ENCODE measurements around the gene SRC.
A peak's percentile ranks its signal among the peaks of the same experiment; 100 is the strongest.
"Not testable (repeated sequence)": the region's sequence is repeated elsewhere in the genome, so short reads cannot be mapped to it uniquely, and the experiment has no call there.

SRC gene

GRCh38 chr20:37364927-37365272 lies 19.0 kb downstream of the SRC start:
- no peak for DNase-seq

DNA sequence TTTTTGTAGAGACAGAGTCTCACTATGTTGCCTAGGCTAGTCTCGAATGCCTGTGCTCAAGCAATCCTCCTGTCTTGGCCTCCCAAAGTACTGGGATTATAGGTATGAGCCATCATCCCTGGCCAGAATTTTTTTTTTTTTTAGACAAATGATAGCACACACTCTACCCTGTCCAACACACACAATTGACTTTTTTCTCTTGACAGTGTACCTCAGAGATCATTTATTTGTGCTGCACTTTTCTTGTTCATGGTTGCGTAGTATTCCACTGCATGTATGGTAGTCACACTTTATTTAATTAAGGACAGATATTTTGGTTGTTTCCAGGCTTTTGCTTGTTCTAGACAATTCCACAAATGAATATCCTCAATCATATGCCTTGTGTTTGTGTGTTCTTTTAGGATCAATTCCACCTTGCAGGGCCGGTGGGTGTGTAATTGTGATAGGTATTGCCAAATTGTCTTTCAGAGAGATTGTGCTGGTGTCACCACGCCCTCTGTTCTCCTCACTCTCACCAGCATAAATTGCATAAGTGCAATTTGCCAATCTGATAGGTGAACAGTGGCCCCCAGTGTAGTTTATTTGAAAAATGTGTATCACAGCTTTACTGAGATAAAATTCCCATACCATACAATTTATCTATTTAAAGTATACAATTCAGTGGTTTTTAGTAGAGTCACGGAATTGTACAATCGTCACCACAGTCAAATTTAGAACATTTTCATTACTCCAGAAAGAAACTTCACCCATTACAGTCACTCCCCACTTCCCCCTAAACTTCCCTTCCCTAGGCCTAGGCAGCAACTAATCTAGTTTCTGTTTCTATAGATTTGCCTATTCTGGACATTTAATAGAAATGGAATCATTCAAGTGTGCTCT lies 20.1 kb downstream of the SRC start:
- peak in 1 of 2 donors; percentile 11 for DNase-seq

- no peak for DNase-seq
Measured at GRCh38 chr20:37366743-37367142, 20.8 kb downstream of the SRC start.

DNA sequence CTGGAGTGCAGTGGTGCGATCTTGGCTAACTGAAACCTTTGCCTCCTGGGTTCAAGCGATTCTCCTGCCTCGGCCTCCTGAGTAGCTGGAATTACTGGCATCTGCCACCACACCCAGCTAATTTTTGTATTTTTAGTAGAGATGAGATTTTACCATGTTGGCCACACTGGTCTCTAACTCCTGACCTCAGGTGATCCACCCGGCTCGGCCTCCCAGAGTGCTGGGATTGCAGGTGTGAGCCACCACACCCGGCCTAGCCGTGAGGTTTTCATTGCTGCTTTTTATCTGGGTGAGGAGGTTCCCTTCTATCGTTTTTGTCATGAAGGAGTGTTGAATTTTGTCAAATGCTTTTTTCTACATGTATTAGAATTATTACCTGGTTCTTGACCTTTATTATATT lies 23.9 kb downstream of the SRC start:
- DNase-seq, result no peak

GRCh38 chr20:37371845-37372244 lies 25.9 kb downstream of the SRC start:
- DNase-seq, result not testable (repeated sequence)

- no peak for DNase-seq
Measured at GRCh38 chr20:37372441-37372840, 26.5 kb downstream of the SRC start.

DNA sequence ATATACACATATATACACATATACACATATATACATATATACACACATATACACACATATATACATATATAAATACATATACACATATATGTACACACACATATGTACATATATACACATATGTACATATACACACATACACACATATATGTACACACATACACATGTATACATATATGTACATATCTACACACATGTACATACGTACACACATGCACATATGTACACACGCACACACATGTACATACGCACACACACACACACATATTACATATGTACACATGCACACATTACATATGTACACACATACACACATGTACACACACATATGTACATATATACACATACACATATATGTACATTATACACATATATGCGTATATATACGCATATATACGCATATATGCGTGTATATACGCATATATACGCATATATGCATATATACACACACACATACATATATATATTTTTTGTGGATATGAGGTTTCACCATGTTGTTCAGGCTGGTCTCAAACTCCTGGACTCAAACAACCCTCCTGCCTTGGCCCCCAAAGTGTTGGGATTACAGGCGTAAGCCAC lies 27.2 kb downstream of the SRC start:
- no peak for DNase-seq

GRCh38 chr20:37375227-37375626 lies 29.3 kb downstream of the SRC start:
- DNase-seq, result no peak

- no peak for DNase-seq
Measured at GRCh38 chr20:37376324-37376723, 30.4 kb downstream of the SRC start.

DNA sequence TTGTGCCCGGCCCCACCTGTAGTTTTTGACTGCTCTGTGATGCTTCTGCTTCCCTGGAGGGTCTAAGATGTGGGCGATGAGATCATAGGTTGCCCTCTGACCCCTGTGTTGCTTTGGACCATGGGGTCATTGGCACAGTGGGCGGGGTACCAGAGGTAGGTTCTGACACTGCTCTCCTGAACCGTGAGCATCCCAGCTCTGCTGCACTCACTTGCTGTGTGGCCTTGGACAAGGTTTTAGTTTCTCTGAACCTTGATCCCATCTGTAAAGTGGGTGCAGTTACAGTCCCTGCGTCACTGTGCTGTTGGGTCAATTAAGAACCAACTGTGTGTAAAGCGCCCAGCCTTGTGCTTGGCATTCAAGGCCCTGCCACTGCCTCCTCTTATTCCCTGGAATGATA lies 30.9 kb downstream of the SRC start:
- no peak for DNase-seq

- no peak for DNase-seq
Measured at GRCh38 chr20:37377346-37378081, 31.6 kb downstream of the SRC start.

DNA sequence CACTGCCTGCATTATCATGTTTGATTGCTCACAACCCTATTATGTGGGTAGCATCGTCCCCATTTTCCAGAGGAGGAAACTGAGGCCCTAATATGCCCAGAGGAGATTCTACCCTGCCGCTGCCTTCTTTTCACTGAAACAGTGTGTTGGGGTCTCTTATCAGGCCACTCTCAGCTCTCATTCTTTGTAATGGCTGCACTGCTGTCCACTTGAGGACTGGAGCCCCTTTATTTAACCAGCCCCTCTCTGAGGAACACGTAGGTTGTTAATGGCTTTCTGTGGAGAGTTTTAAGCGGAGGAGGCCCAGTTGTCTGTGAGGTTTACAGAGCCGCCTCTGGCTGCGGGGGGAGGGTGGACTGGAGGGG lies 32.5 kb downstream of the SRC start:
- DNase-seq, result no peak

DNA sequence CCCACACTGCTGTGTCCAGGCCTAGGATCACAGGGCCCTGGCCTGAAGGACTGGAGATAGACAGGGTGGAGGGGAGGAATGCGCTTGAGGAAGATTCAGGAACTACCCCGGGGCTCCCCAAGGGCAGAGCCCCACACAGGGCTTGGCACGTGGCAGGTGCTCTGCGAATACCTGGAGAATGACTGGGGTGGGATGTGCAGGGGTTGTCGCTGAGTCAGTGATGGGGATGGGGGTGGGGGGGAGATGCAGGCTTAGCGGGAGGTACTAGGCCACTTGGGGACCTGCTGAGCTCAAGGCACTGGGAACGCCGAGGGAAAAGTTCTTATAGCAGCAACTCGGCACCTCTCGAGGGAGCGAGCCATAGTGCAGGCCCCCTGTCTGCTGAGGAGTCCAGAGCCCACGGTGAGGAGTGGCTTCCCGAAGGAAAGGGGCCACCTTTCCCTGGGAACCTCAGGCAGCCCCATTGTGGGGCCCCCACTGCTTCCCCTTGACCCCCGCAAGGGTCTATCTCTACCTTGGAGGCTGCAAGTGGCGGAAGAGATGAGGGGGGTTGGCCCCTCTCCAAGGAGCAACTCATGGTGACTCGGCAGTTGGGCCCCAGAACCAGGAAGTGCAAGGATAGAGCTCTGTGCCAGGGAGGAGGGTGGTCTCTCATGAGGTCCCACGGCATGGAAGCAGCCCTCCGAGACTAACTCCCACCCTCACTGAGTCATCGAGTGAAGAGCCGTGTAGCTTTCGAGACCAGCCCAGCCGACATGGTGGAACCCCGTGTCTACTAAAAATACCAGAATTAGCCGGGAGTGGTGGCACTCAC lies 33.1 kb downstream of the SRC start:
- DNase-seq, result peak in 1 of 2 donors; percentile 38

- DNase-seq, result no peak
Measured at GRCh38 chr20:37379967-37380828, 34.3 kb downstream of the SRC start.

DNA sequence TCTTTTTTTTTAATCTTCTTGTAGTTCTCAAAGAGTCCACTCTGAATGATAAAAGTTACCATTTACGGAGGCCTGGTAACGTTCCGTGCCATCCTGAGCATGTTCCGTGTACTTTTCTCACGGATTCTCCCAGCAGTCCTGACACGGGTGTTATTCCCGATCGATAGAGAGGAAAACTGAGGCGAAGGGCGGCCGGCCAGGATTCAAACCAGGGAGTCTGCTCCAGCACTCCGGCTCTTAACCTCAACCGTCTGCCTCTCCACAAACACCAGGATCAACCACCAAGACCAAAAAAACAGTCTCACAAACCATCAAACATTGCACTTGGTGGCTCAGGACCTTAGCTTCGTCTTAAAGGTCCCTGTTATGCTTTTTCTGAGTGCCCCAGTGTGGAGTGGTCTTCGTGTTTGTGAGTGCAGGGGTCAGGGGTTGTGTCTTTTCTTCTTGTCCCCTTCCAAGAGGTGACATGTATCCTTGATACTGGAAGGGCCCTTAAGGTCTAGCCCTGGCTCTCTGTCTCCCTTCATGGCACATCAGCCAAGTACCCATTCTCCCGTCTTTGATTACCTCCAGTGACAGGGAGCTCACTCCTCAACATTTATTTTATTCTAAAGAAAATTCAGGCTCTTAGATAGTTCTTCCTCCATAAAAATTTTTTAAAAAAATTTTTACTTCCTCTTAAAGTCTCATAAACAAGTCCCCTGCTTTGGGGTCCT lies 35.1 kb downstream of the SRC start:
- DNase-seq, result no peak

DNA sequence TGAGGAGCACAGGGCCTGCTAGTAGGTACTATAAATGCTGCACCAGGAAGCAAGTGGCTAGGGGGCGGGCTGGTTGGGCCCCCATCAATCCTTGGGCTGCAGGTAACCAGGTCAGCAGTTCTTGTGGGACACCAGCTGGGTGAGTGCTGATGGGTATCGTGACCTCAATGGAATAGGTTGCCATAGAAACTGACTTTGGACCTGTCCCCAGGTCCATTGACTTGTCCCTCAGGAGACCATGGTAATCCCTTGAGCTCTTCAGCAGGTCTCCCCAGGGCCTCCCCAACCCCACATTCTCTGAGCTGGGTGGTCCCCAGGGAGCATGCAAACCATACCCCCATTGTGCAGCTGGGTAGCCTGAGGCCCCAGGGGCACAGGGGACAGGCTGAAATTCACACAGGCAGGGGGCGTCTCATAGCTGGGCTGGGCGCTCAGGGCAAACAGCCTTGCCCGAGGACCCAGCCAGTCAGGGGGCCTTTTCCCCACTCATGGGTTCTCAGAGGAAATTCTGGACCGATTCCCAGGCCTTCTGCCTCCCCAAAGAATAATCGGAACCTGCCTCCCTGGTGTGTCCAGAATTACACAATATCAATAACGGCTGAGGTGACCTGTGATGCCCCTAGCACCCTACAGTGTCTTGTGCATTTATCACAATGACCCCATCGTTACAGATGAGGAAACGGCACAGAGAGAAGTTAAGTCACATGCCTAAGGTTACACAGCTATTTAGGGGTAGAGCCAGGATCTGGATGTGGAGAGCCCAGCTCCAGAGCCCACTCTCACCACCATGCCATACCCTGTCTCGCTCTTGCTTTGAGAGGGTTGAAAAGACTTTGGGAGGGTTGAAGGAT lies 35.9 kb downstream of the SRC start:
- no peak for DNase-seq

DNA sequence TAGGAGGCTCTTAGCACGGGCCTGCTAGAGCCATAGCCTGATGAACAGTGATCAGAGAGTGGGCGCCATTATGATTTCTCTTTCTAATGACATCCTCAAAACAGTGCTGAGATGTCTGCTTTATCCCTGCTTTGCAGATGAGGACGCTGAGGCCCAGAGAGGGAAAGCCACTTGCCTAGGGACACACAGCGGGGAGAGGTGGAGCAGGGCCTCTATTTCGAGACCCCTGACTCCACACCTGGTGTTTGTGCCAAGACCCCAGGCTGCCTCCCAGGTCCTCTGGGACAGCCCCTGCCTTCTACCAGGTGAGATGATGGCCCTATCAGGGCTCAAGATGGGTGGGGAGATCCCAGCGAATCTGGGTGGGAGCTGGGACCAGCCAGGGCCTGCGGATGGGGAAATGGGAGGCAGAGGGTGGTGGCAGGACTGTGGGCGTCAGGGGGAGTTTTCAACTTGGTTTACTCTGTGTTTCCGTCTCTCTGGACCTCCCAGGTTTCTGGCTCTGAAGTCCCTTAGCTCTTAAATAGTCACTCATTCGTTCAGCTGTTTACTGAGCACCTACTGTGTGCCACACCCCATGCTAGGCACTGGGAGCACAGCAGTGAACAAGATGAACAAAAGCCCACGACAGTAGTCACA lies 36.7 kb downstream of the SRC start:
- DNase-seq, result no peak

- DNase-seq, result no peak
Measured at GRCh38 chr20:37383229-37383989, 37.5 kb downstream of the SRC start.

- peak; percentile 75 to 78 for DNase-seq
Measured at GRCh38 chr20:37384683-37385174, 38.8 kb downstream of the SRC start.
